EL (cell line): ENCODE data around the gene C21orf58.
A peak's percentile ranks its signal among the peaks of the same experiment; 100 is the strongest.
"Not testable (repeated sequence)": the region's sequence is repeated elsewhere in the genome, so short reads cannot be mapped to it uniquely, and the experiment has no call there.

Experiments
- DNase-seq: peaks from one replicate; pipeline ENCODE4 v3.0.0-alpha.2; 2016

C21orf58 gene

GRCh38 chr21:46323710-46324389 lies at the start of gene C21orf58, which contains the start of gene PCNT:
Gene C21orf58 (minus strand): TSS chr21:46323870. CDS start chr21:46322738, 1,132 bp downstream.
Gene PCNT (plus strand): TSS chr21:46324156. CDS start chr21:46324229, 73 bp downstream.
- DNase-seq: peak; percentile 98

GRCh38 chr21:46372947-46373346 lies 49.3 kb upstream of the C21orf58 start:
- DNase-seq: not testable (repeated sequence)

- no peak for DNase-seq
Observed at GRCh38 chr21:46372014-46372485, 48.4 kb upstream of the C21orf58 start.

- DNase-seq: no peak
Observed at GRCh38 chr21:46371204-46372013, 47.7 kb upstream of the C21orf58 start.

- no peak for DNase-seq
Observed at GRCh38 chr21:46369520-46370235, 46.0 kb upstream of the C21orf58 start.

GRCh38 chr21:46368533-46369285 lies 45.0 kb upstream of the C21orf58 start:
- no peak for DNase-seq

GRCh38 chr21:46366966-46367365 lies 43.3 kb upstream of the C21orf58 start:
- DNase-seq: no peak

- DNase-seq: no peak
Observed at GRCh38 chr21:46366561-46366960, 42.9 kb upstream of the C21orf58 start.

GRCh38 chr21:46366091-46366490 lies 42.4 kb upstream of the C21orf58 start:
- DNase-seq: no peak

- DNase-seq: no peak
Observed at GRCh38 chr21:46363698-46364097, 40.0 kb upstream of the C21orf58 start.

- no peak for DNase-seq
Observed at GRCh38 chr21:46362946-46363345, 39.3 kb upstream of the C21orf58 start.

- DNase-seq: no peak
Observed at GRCh38 chr21:46361935-46362334, 38.3 kb upstream of the C21orf58 start.

- DNase-seq: no peak
Observed at GRCh38 chr21:46361176-46361575, 37.5 kb upstream of the C21orf58 start.

GRCh38 chr21:46357684-46358425 lies 34.2 kb upstream of the C21orf58 start:
- DNase-seq: no peak

GRCh38 chr21:46357335-46357604 lies 33.6 kb upstream of the C21orf58 start:
- DNase-seq: no peak

GRCh38 chr21:46356494-46357334 lies 33.0 kb upstream of the C21orf58 start:
- DNase-seq: no peak

GRCh38 chr21:46356005-46356338 lies 32.3 kb upstream of the C21orf58 start:
- no peak for DNase-seq

GRCh38 chr21:46355161-46356004 lies 31.7 kb upstream of the C21orf58 start:
- no peak for DNase-seq

- no peak for DNase-seq
Observed at GRCh38 chr21:46354518-46354917, 30.8 kb upstream of the C21orf58 start.

- DNase-seq: no peak
Observed at GRCh38 chr21:46354046-46354445, 30.4 kb upstream of the C21orf58 start.
